HCT116 (cell line): ENCODE measurements around the gene RNF138. TPM values are rescaled to one million over a fixed set of nuclear protein-coding genes. Genes with fewer than 3 reads are reported as not detected.

Experiments used
- ATAC-seq: fragments of 200-7000 bp; cut with Tn5 transposase; 2 replicates; pipeline ENCODE4 v1.9.1; 2020; ENCODE audit warnings: mild to moderate bottlenecking, moderate library complexity
- BruUV-seq: library from RNA; stranded (reverse); fragments of 400-500 nt; replicated peaks from 2 replicates; lab custom pipeline; 2021; lab: Mats Ljungman, UMichigan
- CTCF ChIA-PET: fragments of 300-600 bp; sonication (Branson Sonifier 250); formaldehyde crosslinking; loops from one replicate; lab custom pipeline; 2021; ENCODE audit warnings: antibody characterized with exemption; lab: Charles Lee
- POLR2A ChIA-PET: fragments of 300-600, 350-600 bp; sonication (Branson Sonifier 250); formaldehyde crosslinking; loops from one replicate; lab custom pipeline; 2021; ENCODE audit warnings: antibody characterized with exemption; lab: Charles Lee
- RAD21 ChIA-PET, 2 experiments: fragments of 300-600 bp; sonication (Branson Sonifier 250); formaldehyde crosslinking; loops; one replicate each; lab custom pipeline; 2023; ENCODE audit warnings: low total read pairs in 2 of 2; ENCODE audit not compliant: uncharacterized antibody in 2 of 2, unreplicated experiment in 2 of 2, low non-redundant PET in 1 of 2; lab: Charles Lee
- DNase-seq: peaks from one replicate; pipeline ENCODE4 v3.0.0-alpha.2; 2010; ENCODE audit warnings: low read depth, low spot score
- H2AFZ ChIP-seq: fragments of 200-600 bp; shearing (Covaris generic), sonication (generic); 2 replicates; pipeline ENCODE4 v1.6.1; 2017; ENCODE audit warnings: low read depth, mixed run types, mixed read lengths, antibody characterized with exemption, low read length; ENCODE audit not compliant: poor library complexity, severe bottlenecking
- H3K27ac ChIP-seq: 2 replicates; pipeline ENCODE4 v1.5.1; 2012; ENCODE audit warnings: low read depth, low read length
- H3K27me3 ChIP-seq: fragments of 200-600 bp; sonication (generic); 2 replicates; pipeline ENCODE4 v1.6.1; 2016; ENCODE audit warnings: mixed run types, low read length, mixed read lengths; ENCODE audit not compliant: insufficient read depth
- H3K36me3 ChIP-seq, 2 experiments: fragments of 200-500 bp in 1 of 2; fragments of 200-600 bp in 1 of 2; sonication (Bioruptor generic) in 1 of 2; sonication (generic) in 1 of 2; 2 replicates each; pipeline versions ENCODE4 v1.5.1 to v1.6.1; 2014 to 2016; ENCODE audit warnings: low read length in 2 of 2, inconsistent platforms in 1 of 2, mixed read lengths in 1 of 2, mixed run types in 1 of 2; ENCODE audit not compliant: insufficient read depth in 2 of 2, control insufficient read depth in 1 of 2
- H3K4me1 ChIP-seq, 2 experiments: fragments of 200-600 bp in 1 of 2; sonication (generic) in 1 of 2; 2 replicates each; pipeline versions ENCODE4 v1.5.1 to v1.6.1; 2012 to 2017; ENCODE audit warnings: low read length in 2 of 2, inconsistent platforms in 1 of 2, mild to moderate bottlenecking in 1 of 2, mixed read lengths in 1 of 2, mixed run types in 1 of 2, moderate library complexity in 1 of 2; ENCODE audit not compliant: insufficient read depth in 2 of 2, control insufficient read depth in 1 of 2
- H3K4me2 ChIP-seq: fragments of 200-600 bp; sonication (generic); 2 replicates; pipeline ENCODE4 v1.6.1; 2017; ENCODE audit warnings: mixed run types, low read length, mixed read lengths
- H3K4me3 ChIP-seq, 2 experiments: fragments of 200-600 bp in 1 of 2; sonication (generic) in 1 of 2; replicated peaks in 1 of 2; 2 replicates each; pipeline ENCODE4 v1.5.1; 2011 to 2016; ENCODE audit warnings: low read length in 2 of 2, control low read depth in 1 of 2, low read depth in 1 of 2, mild to moderate bottlenecking in 1 of 2, mixed read lengths in 1 of 2, mixed run types in 1 of 2
- H3K79me2 ChIP-seq: fragments of 200-600 bp; sonication (generic); 2 replicates; pipeline ENCODE4 v1.6.1; 2017; ENCODE audit warnings: mild to moderate bottlenecking, mixed run types, low read length, moderate library complexity, mixed read lengths; ENCODE audit not compliant: insufficient read depth
- H3K9ac ChIP-seq: fragments of 200-600 bp; sonication (generic); 2 replicates; pipeline ENCODE4 v1.6.1; 2016; ENCODE audit warnings: low read length, mixed read lengths
- H3K9me2 ChIP-seq: fragments of 200-600 bp; sonication (generic), shearing (Covaris generic); 2 replicates; pipeline ENCODE4 v1.6.1; 2017; ENCODE audit warnings: mixed run types, mild to moderate bottlenecking, moderate library complexity; ENCODE audit not compliant: insufficient read depth
- H3K9me3 ChIP-seq, 2 experiments: fragments of 200-500 bp in 1 of 2; fragments of 200-600 bp in 1 of 2; sonication (Bioruptor generic) in 1 of 2; sonication (generic) in 1 of 2; 2 replicates each; pipeline ENCODE4 v1.6.1; 2014 to 2017; ENCODE audit warnings: low read length in 2 of 2, mixed read lengths in 2 of 2, inconsistent platforms in 1 of 2, low read depth in 1 of 2, mild to moderate bottlenecking in 1 of 2, mixed run types in 1 of 2, moderate library complexity in 1 of 2; ENCODE audit not compliant: control insufficient read depth in 1 of 2, insufficient read depth in 1 of 2
- H4K20me1 ChIP-seq: fragments of 200-600 bp; sonication (generic), shearing (Covaris generic); 2 replicates; pipeline ENCODE4 v1.6.1; 2017; ENCODE audit warnings: mixed run types, mild to moderate bottlenecking, moderate library complexity; ENCODE audit not compliant: insufficient read depth
- CBX3 ChIP-seq: IDR thresholded peaks from 2 replicates; pipeline ENCODE4 v1.6.1; 2012; ENCODE audit warnings: low read depth
- CEBPB ChIP-seq: IDR thresholded peaks from 2 replicates; pipeline ENCODE4 v1.6.1; 2012; ENCODE audit warnings: low read depth
- EZH2 ChIP-seq: fragments of 200-600 bp; sonication (generic); IDR thresholded peaks from 2 replicates; pipeline ENCODE4 v1.6.1; 2017; ENCODE audit warnings: antibody characterized with exemption, mixed run types
- EZH2phosphoT487 ChIP-seq: fragments of 200-600 bp; IDR thresholded peaks from 2 replicates; pipeline ENCODE4 v1.6.1; 2018; ENCODE audit warnings: antibody characterized with exemption, borderline replicate concordance
- JUND ChIP-seq: IDR thresholded peaks from 2 replicates; pipeline ENCODE4 v1.6.1; 2012
- POLR2A ChIP-seq: IDR thresholded peaks from 2 replicates; pipeline ENCODE4 v1.7.0; 2011; ENCODE audit warnings: borderline replicate concordance; ENCODE audit not compliant: insufficient read depth, insufficient read length; ENCODE audit errors: extremely low read depth
- POLR2AphosphoS5 ChIP-seq: IDR thresholded peaks from 2 replicates; pipeline ENCODE4 v1.6.1; 2011; ENCODE audit warnings: mild to moderate bottlenecking, low read depth, low read length, moderate library complexity
- SIN3A ChIP-seq: IDR thresholded peaks from 2 replicates; pipeline ENCODE4 v1.6.1; 2012; ENCODE audit warnings: low read depth
- SP1 ChIP-seq: IDR thresholded peaks from 2 replicates; pipeline ENCODE4 v1.6.1; 2012; ENCODE audit warnings: low read depth
- SRF ChIP-seq: IDR thresholded peaks from 2 replicates; pipeline ENCODE4 v1.6.1; 2012; ENCODE audit warnings: low read depth
- TCF7L2 ChIP-seq: IDR thresholded peaks from 2 replicates; pipeline ENCODE4 v1.7.0; 2011; ENCODE audit warnings: borderline replicate concordance, inconsistent platforms; ENCODE audit not compliant: insufficient read depth, insufficient read length; ENCODE audit errors: extremely low read depth
- YY1 ChIP-seq: IDR thresholded peaks from 2 replicates; pipeline ENCODE4 v1.6.1; 2011; ENCODE audit warnings: low read length, low read depth, moderate library complexity, mild to moderate bottlenecking; ENCODE audit not compliant: insufficient replicate concordance; ENCODE audit errors: extremely low read depth
- ZNF274 ChIP-seq: fragments of 200-500 bp; sonication (Bioruptor generic); IDR thresholded peaks from 2 replicates; pipeline ENCODE4 v1.6.1; 2014; ENCODE audit warnings: mild to moderate bottlenecking, low read depth, low read length, inconsistent platforms
- intact Hi-C: fragments of 100-400 bp; cut with micrococcal nuclease; formaldehyde crosslinking; loops from 2 replicates; pipeline ENCODE4 v1.10.0; 2022
- total RNA-seq: library from RNA; stranded (reverse); gene quantifications from one replicate; pipeline ENCODE4 v1.2.1, GENCODE V29; 2021; ENCODE audit not compliant: unreplicated experiment
- TF ChIP-seq, protein P1 (sequence below), 3 experiments: fragments of 200-600 bp in 1 of 3; sonication (generic) in 1 of 3; IDR thresholded peaks in 2 of 3; conservative IDR thresholded peaks in 1 of 3; 2 replicates each; pipeline ENCODE4 v1.5.1; 2012 to 2017; ENCODE audit warnings: low read depth in 2 of 3, low read length in 2 of 3, antibody characterized with exemption in 1 of 3, borderline replicate concordance in 1 of 3, control low read depth in 1 of 3, mild to moderate bottlenecking in 1 of 3, mixed read lengths in 1 of 3, mixed run types in 1 of 3, moderate library complexity in 1 of 3; ENCODE audit not compliant: insufficient read depth in 1 of 3

RNF138 gene
- total RNA-seq, 1 experiment from 2014 or later, result 72.5 TPM

GRCh38 chr18:32067375-32068167 is 24.1 kb upstream of the RNF138 start:
- ChIA-PET POLR2A (no interaction called here), CTCF (no interaction called here), RAD21 (no interaction called here)
- Histone ChIP-seq H3K9me3 (no peaks in the 10 kb centered on the region), H3K79me2 (no peaks in the 10 kb centered on the region), H3K36me3 (no peaks in the 10 kb centered on the region), H3K4me2 (no peak overlapping the region), H3K4me3 (no peak overlapping the region), H3K27me3 (no peaks in the 10 kb centered on the region), H4K20me1 (no peaks in the 10 kb centered on the region), H2AFZ (no peak overlapping the region), H3K4me1 (no peaks in the 10 kb centered on the region), H3K9ac (no peak overlapping the region), H3K27ac (no peak overlapping the region), H3K9me2 (no peaks in the 10 kb centered on the region)
- DNase-seq (no peak), ATAC-seq (no peak)
- intact Hi-C loops, result no loop called here
- BruUV-seq, result no TSS peak
- TF ChIP-seq CBX3, result no peak
- TF ChIP-seq, protein P1, sequence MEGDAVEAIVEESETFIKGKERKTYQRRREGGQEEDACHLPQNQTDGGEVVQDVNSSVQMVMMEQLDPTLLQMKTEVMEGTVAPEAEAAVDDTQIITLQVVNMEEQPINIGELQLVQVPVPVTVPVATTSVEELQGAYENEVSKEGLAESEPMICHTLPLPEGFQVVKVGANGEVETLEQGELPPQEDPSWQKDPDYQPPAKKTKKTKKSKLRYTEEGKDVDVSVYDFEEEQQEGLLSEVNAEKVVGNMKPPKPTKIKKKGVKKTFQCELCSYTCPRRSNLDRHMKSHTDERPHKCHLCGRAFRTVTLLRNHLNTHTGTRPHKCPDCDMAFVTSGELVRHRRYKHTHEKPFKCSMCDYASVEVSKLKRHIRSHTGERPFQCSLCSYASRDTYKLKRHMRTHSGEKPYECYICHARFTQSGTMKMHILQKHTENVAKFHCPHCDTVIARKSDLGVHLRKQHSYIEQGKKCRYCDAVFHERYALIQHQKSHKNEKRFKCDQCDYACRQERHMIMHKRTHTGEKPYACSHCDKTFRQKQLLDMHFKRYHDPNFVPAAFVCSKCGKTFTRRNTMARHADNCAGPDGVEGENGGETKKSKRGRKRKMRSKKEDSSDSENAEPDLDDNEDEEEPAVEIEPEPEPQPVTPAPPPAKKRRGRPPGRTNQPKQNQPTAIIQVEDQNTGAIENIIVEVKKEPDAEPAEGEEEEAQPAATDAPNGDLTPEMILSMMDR (IDR thresholded peaks at IDR 0.05 in 2 of 3, conservative IDR thresholded peaks at IDR 0.05 in 1 of 3; ENCODE audit: borderline replicate concordance in 1 of 3, insufficient read depth in 1 of 3, low read depth in 2 of 3, low read length in 2 of 3), result no peak
- no peak for TF ChIP-seq TCF7L2
- TF ChIP-seq POLR2A, result no peak
- TF ChIP-seq EZH2, result no peak
- no peak for TF ChIP-seq SIN3A
- TF ChIP-seq ZNF274, result no peak
- TF ChIP-seq JUND, result no peak
- no peak for TF ChIP-seq SP1
- TF ChIP-seq EZH2phosphoT487, result no peak
- TF ChIP-seq YY1, result no peak
- TF ChIP-seq CEBPB, result no peak
- no peak for TF ChIP-seq POLR2AphosphoS5
- no peak for TF ChIP-seq SRF
